DLD1 (cell line): ENCODE measurements around the gene CAMTA1.
"Not testable (repeated sequence)": the region's sequence is repeated elsewhere in the genome, so short reads cannot be mapped to it uniquely, and the experiment has no call there.

Source experiments
- in situ Hi-C: cut with HindIII; loops from 2 replicates; pipeline ENCODE4 v1.10.0; 2017; ENCODE audit warnings: low sequenced_read_pairs

Gene CAMTA1

DNA sequence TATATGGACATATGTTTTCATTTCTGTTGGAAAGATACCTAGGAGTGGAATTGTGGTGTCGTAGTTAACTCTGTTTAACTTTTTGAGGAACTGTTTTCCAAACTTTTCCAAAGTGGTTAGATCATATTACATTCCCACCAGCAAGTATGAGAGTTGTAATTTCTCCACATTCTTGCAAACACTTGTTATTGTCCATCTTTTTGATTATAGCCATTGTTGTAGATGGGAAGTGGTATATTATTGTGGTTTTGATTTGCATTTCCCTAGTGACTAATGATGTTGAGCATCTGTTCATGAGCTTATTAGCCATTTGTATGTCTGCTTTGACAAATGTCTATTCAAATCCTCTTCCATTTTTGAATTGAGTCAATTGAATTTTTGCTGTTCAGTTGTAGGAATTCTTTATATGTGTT lies 19.8 kb downstream of the CAMTA1 start:
- in situ Hi-C loops = no loop called here

DNA sequence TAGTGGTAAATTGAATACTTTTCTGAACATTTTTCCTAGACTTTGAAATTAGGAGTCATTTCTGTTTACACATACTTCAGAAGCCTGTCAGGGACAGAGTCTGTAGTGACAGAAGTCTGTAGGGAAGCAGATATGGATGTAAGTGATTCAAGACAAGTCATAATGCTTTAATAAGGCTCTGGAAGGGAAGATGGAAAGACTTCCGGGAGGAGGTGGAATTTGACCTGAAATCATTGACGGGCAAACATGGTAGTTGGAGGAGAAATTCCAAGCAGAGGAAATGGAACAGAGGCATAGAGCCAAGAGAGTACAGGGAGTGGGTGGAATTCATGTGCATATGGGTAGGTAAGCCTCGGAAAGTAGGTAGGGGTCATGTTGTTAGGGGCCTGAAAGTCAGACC lies 22.5 kb downstream of the CAMTA1 start:
- in situ Hi-C loops = no loop called here

DNA sequence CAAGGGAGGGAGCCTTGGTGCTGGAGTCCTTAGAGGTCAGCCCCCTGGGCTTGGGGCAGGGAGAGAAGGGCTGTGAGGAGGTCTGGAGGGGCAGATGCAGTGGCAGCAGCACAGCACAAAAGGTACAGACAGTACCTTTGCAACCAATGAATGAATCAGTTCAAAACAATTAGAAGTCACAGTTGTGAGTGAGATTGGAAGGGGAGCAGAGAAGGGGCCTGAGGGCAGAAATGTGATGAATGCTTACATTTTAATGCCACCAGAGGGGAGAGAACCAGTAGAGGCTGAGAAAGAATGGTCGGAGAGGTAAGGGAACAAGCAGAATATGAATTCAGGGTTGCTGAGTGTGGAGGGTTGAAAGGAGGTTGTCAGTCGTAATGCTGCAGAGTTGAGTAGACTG lies 24.2 kb downstream of the CAMTA1 start:
- in situ Hi-C loops = no loop called here

- in situ Hi-C loops = not testable (repeated sequence)
Observed at GRCh38 chr1:6810146-6810734, 25.0 kb downstream of the CAMTA1 start.

- in situ Hi-C loops = no loop called here
Observed at GRCh38 chr1:6811583-6811982, 26.3 kb downstream of the CAMTA1 start.

GRCh38 chr1:6813165-6813564 lies 27.9 kb downstream of the CAMTA1 start:
- in situ Hi-C loops = no loop called here

DNA sequence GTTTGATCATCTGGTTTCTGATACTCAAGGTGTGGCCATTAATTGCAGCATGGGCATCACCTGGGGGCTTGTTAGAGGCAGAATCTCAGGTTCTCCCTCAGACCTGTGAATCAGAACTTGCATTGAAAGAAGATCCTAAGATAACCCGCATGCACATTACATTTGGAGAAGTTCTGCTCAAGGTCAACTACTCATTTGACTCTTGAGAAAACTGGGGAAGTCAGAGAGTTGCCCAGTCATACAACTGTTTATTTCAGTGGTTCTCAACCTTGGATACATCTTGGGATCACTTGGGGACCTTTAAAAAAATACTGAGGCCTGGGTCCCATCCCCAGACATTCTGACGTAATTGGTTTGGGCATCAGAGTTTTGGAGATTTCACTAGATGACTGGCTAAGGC lies 30.5 kb downstream of the CAMTA1 start:
- in situ Hi-C loops = no loop called here

DNA sequence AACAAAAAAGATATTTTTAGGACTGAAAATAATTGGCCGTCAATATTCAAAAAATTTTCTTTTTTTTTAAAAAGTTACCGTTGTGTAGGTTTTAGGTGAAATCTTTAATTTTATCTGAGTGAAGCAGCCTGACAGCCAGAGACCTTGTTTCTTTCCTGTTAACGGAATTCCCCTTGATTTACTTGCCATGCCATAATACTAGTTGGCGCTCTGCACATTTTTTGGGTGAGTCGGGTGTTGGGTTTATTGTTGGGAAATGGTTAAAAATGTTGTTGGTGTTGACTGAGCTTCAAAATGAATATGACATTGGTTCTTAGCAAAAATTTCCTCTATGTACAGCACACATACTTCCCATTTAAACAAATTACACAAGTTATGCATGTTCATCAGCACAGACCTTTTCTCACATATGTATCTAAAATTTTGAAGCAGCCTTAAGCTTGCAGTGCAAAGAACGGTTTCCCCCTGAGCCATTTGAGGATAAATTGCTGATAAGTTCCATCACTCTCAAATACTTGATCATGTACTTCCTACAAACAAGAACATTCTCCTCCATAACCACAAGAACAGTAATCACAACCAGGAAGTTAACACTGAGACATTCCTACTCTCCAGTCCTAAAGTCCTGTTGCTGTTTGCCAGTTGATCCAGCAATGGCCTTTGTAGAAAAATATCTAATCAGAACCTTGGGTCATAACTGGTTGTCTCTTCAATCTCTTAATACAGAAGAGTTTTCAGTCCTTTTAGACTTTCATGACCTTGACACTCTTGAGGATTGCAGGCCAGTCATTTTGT lies 34.2 kb downstream of the CAMTA1 start:
- in situ Hi-C loops = no loop called here

DNA sequence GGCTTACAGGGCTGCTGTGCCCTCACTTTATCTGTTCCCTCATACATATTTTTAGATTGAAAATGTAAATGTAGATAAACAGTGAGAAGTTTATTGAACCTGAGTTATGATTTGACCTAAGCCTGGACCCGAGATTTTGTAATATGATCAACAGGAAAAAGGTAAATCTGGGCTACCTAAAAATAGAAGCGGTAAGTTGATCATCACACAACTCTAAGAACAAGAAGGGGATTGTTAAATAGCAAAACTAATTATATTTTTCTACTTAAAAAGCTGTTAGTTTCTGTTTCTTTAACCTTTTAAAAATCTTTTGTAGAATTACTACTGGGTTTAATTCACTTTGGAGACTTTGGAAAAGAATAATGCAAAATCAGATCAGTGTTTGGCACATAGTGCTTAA lies 35.6 kb downstream of the CAMTA1 start:
- in situ Hi-C loops = no loop called here

DNA sequence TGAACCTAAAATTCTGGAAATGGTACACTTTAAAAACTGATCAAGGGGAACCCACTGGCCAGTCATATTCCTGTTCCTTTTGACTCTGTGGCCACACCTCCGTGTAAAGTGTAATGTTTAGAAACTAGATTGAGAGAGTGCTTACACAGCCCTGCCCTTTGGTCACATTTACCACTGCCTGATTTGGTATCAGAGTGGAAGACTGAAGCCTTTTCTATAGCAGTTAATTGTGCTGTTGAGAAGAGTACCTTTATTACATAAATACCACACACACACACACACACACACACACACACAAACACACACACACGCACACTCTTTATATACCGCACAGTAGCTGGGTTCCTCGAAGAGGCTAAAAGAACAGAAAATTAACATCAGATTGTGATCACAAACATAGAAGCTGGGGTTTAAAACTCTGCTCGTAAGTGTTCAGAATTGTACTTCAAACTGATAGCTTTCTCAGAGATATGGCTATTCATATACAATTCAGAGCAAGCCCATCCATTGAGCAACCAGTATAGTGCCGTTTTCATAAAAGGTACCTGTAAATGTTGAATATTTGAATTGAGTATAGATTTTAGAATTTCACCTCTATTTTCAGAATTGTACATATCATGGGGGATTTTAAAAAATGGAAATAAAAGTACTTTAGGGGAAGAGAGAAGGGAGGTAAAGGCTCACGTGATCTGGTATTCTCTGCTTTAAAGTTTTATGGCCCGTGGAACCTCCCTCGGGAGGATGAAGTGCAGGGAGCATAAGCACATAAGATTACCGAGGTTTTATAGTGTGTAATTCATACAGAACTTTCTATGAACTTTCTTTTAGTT lies 37.5 kb downstream of the CAMTA1 start:
- in situ Hi-C loops = no loop called here

GRCh38 chr1:6823793-6824192 lies 38.5 kb downstream of the CAMTA1 start:
- in situ Hi-C loops = no loop called here

DNA sequence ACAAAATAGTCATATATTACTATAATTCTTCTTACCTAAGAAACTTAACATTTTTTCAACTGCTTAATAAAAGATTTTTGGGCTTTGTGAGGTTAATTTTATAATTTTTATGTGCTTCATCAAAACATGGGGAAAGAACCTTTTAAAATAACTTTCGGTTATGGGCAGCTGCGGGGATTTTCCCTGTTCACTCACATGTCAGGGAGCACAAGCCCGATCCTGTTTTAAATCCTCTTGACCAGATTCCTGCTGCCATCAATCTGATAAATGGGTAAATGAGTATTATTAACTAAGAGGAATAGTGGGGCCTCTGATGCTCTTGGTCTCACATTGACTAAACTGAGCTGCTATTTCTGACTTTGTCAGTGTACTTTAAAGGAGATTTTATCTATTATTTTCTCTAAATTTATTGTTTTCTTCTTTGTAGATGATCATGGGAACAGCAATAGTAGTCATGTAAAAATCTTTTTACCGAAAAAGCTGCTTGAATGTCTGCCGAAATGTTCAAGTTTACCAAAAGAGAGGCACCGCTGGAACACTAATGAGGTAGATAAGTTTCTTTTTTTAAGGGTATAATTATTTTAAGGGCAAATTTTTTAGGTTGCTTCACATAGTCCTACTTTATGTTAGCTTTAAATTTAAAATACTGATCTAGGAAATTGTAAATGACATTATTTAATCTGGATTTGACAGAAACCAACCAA lies 39.6 kb downstream of the CAMTA1 start:
- in situ Hi-C loops = no loop called here

GRCh38 chr1:6825828-6826227 lies 40.6 kb downstream of the CAMTA1 start:
- in situ Hi-C loops = no loop called here

GRCh38 chr1:6827079-6827478 lies 41.8 kb downstream of the CAMTA1 start:
- in situ Hi-C loops = no loop called here

DNA sequence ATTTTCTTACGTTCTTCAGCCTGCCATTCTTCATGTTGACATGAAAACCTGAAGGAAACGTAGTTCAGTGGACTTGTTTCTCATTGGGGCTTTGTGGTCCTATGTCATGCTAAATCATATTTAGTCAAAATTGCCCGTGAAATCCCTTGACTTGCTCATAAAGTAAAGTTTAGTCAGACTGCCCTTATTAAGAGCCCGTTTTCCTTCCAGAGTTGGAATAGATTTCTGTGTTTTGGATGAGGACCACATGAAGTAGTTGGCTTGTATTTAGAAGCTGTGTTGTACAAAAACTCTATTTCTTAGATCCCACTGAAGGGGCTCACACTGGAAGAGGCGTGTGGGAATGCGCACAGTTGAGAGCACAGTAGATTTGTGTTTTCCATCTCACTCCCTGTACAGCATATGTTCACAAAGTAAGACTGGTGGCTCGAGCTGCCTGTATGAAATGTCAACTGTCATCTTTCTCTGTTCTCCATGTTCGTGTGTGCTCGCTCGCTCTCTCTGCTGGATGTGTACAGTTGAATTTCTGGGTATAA lies 42.4 kb downstream of the CAMTA1 start:
- in situ Hi-C loops = no loop called here

- in situ Hi-C loops = no loop called here
Observed at GRCh38 chr1:6831366-6831765, 46.1 kb downstream of the CAMTA1 start.

- in situ Hi-C loops = not testable (repeated sequence)
Observed at GRCh38 chr1:6832006-6832405, 46.8 kb downstream of the CAMTA1 start.

DNA sequence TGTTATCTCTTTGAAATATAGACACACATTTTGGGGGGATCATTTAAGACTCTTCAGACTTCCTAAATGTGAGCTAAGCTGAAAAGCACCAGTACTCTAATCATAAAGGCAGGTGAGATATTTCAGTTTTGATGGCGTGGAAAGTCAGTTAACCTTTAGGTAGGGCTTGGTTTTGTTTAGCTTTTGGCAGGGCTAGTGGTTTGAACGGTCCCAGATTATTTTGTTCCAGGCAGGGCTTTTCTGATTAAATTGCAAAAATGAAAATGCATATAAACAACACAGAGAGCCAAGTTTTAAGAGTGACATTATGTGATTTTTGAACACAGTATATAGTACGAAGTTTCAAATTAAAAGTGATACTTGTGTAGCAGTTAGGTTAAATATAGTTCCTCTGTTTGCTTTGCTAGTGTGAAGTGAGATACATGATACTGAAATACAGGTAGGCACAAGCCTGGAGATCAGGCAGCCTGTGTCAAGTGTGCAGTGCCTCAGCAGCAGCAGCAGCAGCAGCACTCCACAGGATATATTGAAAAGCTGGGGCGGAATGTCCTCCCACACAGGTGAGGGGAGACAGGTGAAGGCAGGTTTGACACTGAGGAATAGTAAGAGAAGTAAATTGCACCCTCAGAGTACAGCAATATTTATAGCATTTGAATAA lies 47.4 kb downstream of the CAMTA1 start:
- in situ Hi-C loops = no loop called here

DNA sequence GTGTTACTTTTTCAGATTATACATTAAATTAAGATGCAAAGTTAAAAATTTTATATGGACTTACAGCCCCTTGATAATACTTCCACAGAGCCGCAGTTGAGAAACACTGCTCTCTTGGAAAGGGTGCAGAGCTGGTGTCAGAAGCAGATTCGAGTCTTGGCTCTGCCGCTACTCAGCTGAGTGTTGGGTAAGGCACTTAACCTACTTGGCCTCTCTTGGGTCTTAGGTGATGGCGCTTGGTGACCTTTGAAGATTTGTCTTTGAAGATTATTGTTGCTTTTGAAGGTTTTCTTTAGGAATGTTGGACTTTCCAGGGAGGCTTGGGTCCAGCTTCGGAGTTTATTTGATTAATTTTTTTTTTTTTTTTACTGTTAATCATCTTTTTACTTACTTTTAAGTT lies 48.5 kb downstream of the CAMTA1 start:
- in situ Hi-C loops = no loop called here

DNA sequence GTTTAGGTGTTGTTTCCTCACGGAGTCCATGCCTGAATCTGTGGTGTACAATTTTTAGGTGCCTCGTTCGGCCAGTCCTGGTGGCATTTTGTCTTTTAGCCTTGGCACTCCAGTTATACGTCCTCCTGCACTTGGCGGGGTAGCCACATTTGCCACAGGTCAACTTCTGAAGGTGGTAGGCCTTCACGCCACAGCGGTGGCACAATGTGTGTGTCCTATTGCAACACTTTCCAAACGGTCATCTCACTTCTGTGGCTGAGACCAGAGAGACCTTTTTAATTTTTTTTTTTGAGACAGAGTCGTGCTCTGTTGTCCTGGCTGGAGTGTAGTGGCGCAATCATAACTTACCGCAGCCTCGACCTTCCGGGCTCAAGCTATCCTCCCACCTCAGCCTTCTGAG lies 49.1 kb downstream of the CAMTA1 start:
- in situ Hi-C loops = no loop called here
